B cell (primary cell): ENCODE measurements around the gene YIPF5.

ENCODE experiments used
- CTCF ChIP-seq: fragments of 200-600 bp; IDR thresholded peaks from one replicate; pipeline ENCODE4 v1.8.0; 2022; ENCODE audit warnings: antibody characterized with exemption, mild to moderate bottlenecking
- EZH2 ChIP-seq: IDR thresholded peaks from 2 replicates; pipeline ENCODE4 v1.6.1; 2012; ENCODE audit warnings: borderline replicate concordance, low read depth, mild to moderate bottlenecking, moderate library complexity, low read length; ENCODE audit not compliant: insufficient read depth, poor library complexity, severe bottlenecking

GRCh38 chr5:144202072-144202471 lies 31.6 kb upstream of the YIPF5 start:
- no peak for TF ChIP-seq CTCF
- TF ChIP-seq EZH2 = no peak
